Omental fat pad (tissue), 4 donors: ENCODE measurements around the gene SLC25A47. TPM values are rescaled to one million over a fixed set of nuclear protein-coding genes. Genes with fewer than 3 reads are reported as not detected.

Experiments used
- ATAC-seq: fragments of 150-250 bp; one replicate; pipeline ENCODE4 v1.9.1; 2016; ENCODE audit warnings: mild to moderate bottlenecking, moderate library complexity; ENCODE audit not compliant: low FRiP score
- DNase-seq: peaks from one replicate; pipeline ENCODE4 v3.0.0-alpha.2; 2019; ENCODE audit warnings: low spot score
- CTCF ChIP-seq, 3 donors: fragments of 450-650 bp; IDR thresholded peaks; one replicate each; pipeline ENCODE4 v1.5.1; 2016 to 2017; ENCODE audit warnings: antibody characterized with exemption in 3 of 3, mild to moderate bottlenecking in 3 of 3, moderate library complexity in 2 of 3
- total RNA-seq, 4 donors: library from RNA; depleted of rRNA; stranded (reverse); fragments of >200 nt; gene quantifications; one replicate each; pipeline ENCODE4 v1.1.0, GENCODE V29; 2016

Gene SLC25A47, protein sequence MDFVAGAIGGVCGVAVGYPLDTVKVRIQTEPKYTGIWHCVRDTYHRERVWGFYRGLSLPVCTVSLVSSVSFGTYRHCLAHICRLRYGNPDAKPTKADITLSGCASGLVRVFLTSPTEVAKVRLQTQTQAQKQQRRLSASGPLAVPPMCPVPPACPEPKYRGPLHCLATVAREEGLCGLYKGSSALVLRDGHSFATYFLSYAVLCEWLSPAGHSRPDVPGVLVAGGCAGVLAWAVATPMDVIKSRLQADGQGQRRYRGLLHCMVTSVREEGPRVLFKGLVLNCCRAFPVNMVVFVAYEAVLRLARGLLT
- total RNA-seq = under 1 TPM in 1 of 4 donors, not detected in 3; 0.37 TPM

- DNase-seq (no peak), ATAC-seq (no peak)
- no peak for TF ChIP-seq CTCF (IDR thresholded peaks at IDR 0.05)
Observed at GRCh38 chr14:100323121-100323941, at the start of gene SLC25A47. TSS of gene SLC25A47 (plus strand) at chr14:100323339. CDS start at chr14:100323415, 76 bp downstream.

DNA sequence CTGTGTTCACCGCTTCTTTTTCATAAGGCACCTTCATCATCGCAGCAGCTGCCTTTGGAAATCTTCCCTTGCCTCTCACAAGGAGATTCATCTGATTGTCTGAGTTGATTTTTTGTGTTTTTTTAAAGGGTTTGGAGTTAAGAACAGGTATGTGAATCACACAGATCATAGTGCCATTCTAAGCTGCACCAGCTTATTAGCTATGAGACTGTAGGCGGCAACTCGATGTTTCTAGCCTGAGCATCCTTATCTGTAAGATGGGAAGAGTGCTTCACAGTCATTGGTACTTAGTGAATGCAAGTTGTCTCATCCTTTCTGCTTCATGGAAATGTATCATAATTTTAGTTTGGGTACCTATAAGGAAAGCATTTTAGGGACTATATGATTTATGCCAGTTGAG lies 48.9 kb upstream of the SLC25A47 start:
- TF ChIP-seq CTCF (IDR thresholded peaks at IDR 0.05) = no peak
- no peak for ATAC-seq
- no peak for DNase-seq

- no peak for TF ChIP-seq CTCF (IDR thresholded peaks at IDR 0.05)
- ATAC-seq (no peak), DNase-seq (no peak)
Observed at GRCh38 chr14:100275214-100275613, 47.9 kb upstream of the SLC25A47 start.

DNA sequence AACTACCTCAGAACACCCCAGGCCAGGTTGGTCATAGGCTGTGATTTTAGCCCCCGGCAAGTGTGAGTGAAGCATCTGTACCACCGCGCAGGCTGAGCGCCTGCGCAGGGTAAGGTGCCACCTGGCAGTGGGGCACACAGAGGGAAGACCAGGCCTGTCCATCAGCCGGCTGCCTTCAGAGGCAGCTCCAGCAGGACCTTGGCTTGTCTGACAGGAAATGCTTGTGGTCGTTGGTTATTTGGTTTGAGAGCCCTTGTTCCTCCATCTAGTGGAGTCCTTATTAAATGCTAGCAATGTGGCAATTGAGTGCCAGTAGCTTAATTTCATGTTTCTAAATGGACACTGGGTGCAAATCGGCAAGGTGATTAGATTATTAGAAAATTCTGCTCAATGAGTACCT lies 44.4 kb upstream of the SLC25A47 start:
- TF ChIP-seq CTCF (IDR thresholded peaks at IDR 0.05) = no peak
- no peak for DNase-seq
- ATAC-seq = no peak

- no peak for TF ChIP-seq CTCF (IDR thresholded peaks at IDR 0.05)
- no peak for ATAC-seq
Observed at GRCh38 chr14:100279133-100279532, 44.0 kb upstream of the SLC25A47 start.

DNA sequence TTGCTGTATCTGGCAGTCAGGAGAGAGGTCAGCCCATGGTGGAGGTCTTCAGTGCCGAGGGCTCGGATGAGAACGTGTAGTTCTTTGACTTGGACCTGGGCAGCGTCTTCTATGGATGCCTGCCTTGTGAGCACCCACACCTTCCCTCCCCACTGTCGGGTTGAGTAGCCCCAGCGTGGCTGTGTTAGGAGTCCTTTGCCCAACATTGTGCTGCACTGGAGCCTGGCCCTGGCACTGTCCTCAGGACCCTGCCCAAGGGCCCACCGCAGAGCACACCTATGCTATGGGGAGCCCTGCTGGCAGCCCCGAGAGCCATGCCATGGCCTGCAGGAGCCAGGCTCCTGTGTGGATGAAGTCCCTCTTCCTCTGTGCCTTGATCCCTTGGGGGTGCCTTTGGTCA lies 43.6 kb upstream of the SLC25A47 start:
- ATAC-seq (no peak), DNase-seq (no peak)
- no peak for TF ChIP-seq CTCF (IDR thresholded peaks at IDR 0.05)

More at GRCh38 chr14:100279133-100279532, 44.0 kb upstream of the SLC25A47 start:
- no peak for DNase-seq
